ENCODE results near the gene PACSIN2. TPM values are rescaled to one million over a fixed set of nuclear protein-coding genes. Genes with fewer than 3 reads are reported as not detected.

PACSIN2 gene
- total and polyA plus RNA-seq, 2 of the 13 experiments (the other 11 are each of a cell fraction or from before 2014, with no cell fraction given): 54.1 to 68.8 TPM

DNA sequence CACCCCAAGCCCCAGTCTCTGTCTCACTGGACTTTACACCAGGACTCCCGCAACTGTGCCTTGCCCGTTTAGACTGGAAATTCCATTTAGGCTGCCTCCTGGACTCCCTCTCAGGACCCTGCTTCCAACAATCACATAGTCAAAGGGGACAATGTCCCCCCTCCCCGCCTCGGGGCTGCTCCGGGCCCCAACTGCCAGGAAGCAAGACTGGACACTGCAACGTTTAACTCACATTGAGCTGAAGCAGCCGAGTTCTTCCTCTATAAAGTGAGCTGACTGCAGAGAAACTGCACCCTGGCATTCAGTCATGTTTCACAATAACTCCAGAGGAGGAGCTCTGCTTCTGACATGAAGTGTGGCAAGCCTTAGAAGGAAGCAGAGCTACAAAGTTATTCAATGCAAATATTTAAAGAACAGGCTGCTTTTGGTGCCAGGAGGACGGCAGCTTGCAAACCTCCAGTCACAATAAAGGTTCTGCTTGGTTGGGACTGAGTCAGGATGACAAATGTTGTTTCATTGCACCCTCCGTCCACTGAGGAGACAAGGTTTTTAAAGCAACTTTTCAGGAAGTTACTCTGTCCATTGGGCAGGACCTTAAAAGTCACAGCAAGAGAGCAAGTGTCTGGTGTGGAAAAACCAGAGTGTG lies 19.9 kb downstream of the PACSIN2 start (continued):
- TF ChIP-seq GATAD1 (CRISPR knock-in tag; IDR thresholded peaks at IDR 0.05) (peak; percentile 46), PITX1 (CRISPR knock-in tag; IDR thresholded peaks at IDR 0.05) (peak; percentile 63; the same call in 1 of the 2 replicates), EP300 (IDR thresholded peaks at IDR 0.05; ENCODE audit: low read depth in 2 of 2, low read length in 2 of 2) (peak in 1 of 2 experiments; percentile 90; a peak in 2 of 4 replicates), EP300 (CRISPR knock-in tag; IDR thresholded peaks at IDR 0.05; ENCODE audit: borderline replicate concordance) (peak; percentile 83), ELF3 (CRISPR knock-in tag; IDR thresholded peaks at IDR 0.05) (peak; percentile 89), MED1 (CRISPR knock-in tag; IDR thresholded peaks at IDR 0.05) (peak; percentile 73), BCL6 (CRISPR knock-in tag; IDR thresholded peaks at IDR 0.05) (peak; percentile 90), HCFC1 (IDR thresholded peaks at IDR 0.05; ENCODE audit: low read depth, low read length) (no peak), GABPA (IDR thresholded peaks at IDR 0.05; ENCODE audit: low read depth, low read length) (no peak), GABPA (CRISPR knock-in tag; IDR thresholded peaks at IDR 0.05; ENCODE audit: low read depth) (0 out of 2 replicates have a peak, but pooled peaks have one; percentile 25), MAFK (conservative IDR thresholded peaks at IDR 0.05 in 1 of 2, IDR thresholded peaks at IDR 0.05 in 1 of 2; ENCODE audit: low read length in 2 of 2) (no peak), ZNF891 (CRISPR knock-in tag; IDR thresholded peaks at IDR 0.05) (no peak), HNF4A (CRISPR knock-in tag; IDR thresholded peaks at IDR 0.05) (peak; percentile 78), IRF2 (CRISPR knock-in tag; IDR thresholded peaks at IDR 0.05) (peak; percentile 74; the same call in 1 of the 2 replicates), ZNF124 (CRISPR knock-in tag; IDR thresholded peaks at IDR 0.05) (no peak; the same call in 1 of the 2 replicates), ZSCAN9 (CRISPR knock-in tag; IDR thresholded peaks at IDR 0.05; ENCODE audit: borderline replicate concordance) (peak; percentile 92), ZNF766 (CRISPR knock-in tag; IDR thresholded peaks at IDR 0.05; ENCODE audit: borderline replicate concordance) (peak; percentile 66; the same call in 1 of the 2 replicates), ZMAT3 (CRISPR knock-in tag; conservative IDR thresholded peaks at IDR 0.05) (no peak), ZNF382 (CRISPR knock-in tag; IDR thresholded peaks at IDR 0.05; ENCODE audit: borderline replicate concordance) (no peak), ZNF841 (CRISPR knock-in tag; IDR thresholded peaks at IDR 0.05; ENCODE audit: borderline replicate concordance) (no peak), NKX3-1 (CRISPR knock-in tag; IDR thresholded peaks at IDR 0.05) (0 out of 2 replicates have a peak, but pooled peaks have one; percentile 62), ZNF292 (CRISPR knock-in tag; IDR thresholded peaks at IDR 0.05; ENCODE audit: borderline replicate concordance, low read depth) (peak; percentile 85; the same call in 1 of the 2 replicates), HDAC1 (CRISPR knock-in tag; IDR thresholded peaks at IDR 0.05) (peak; percentile 88), ZNF510 (CRISPR knock-in tag; IDR thresholded peaks at IDR 0.05; ENCODE audit: low read depth) (no peak)
- TF ChIP-seq, protein P1, sequence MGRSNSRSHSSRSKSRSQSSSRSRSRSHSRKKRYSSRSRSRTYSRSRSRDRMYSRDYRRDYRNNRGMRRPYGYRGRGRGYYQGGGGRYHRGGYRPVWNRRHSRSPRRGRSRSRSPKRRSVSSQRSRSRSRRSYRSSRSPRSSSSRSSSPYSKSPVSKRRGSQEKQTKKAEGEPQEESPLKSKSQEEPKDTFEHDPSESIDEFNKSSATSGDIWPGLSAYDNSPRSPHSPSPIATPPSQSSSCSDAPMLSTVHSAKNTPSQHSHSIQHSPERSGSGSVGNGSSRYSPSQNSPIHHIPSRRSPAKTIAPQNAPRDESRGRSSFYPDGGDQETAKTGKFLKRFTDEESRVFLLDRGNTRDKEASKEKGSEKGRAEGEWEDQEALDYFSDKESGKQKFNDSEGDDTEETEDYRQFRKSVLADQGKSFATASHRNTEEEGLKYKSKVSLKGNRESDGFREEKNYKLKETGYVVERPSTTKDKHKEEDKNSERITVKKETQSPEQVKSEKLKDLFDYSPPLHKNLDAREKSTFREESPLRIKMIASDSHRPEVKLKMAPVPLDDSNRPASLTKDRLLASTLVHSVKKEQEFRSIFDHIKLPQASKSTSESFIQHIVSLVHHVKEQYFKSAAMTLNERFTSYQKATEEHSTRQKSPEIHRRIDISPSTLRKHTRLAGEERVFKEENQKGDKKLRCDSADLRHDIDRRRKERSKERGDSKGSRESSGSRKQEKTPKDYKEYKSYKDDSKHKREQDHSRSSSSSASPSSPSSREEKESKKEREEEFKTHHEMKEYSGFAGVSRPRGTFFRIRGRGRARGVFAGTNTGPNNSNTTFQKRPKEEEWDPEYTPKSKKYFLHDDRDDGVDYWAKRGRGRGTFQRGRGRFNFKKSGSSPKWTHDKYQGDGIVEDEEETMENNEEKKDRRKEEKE (IDR thresholded peaks at IDR 0.05): no peak
- TF ChIP-seq, protein P2, sequence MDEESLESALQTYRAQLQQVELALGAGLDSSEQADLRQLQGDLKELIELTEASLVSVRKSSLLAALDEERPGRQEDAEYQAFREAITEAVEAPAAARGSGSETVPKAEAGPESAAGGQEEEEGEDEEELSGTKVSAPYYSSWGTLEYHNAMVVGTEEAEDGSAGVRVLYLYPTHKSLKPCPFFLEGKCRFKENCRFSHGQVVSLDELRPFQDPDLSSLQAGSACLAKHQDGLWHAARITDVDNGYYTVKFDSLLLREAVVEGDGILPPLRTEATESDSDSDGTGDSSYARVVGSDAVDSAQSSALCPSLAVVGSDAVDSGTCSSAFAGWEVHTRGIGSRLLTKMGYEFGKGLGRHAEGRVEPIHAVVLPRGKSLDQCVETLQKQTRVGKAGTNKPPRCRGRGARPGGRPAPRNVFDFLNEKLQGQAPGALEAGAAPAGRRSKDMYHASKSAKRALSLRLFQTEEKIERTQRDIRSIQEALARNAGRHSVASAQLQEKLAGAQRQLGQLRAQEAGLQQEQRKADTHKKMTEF (CRISPR knock-in tag; IDR thresholded peaks at IDR 0.05): peak; percentile 51; the same call in 1 of the 2 replicates
- TF ChIP-seq, protein P3, sequence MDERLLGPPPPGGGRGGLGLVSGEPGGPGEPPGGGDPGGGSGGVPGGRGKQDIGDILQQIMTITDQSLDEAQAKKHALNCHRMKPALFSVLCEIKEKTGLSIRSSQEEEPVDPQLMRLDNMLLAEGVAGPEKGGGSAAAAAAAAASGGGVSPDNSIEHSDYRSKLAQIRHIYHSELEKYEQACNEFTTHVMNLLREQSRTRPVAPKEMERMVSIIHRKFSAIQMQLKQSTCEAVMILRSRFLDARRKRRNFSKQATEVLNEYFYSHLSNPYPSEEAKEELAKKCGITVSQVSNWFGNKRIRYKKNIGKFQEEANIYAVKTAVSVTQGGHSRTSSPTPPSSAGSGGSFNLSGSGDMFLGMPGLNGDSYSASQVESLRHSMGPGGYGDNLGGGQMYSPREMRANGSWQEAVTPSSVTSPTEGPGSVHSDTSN (CRISPR knock-in tag; IDR thresholded peaks at IDR 0.05): no peak
